DMS79 treated with DMSO at 0.1 percent for 48 hours (cell line): ENCODE results near the gene TMED8.
"Not testable (repeated sequence)": the region's sequence is repeated elsewhere in the genome, so short reads cannot be mapped to it uniquely, and the experiment has no call there.

Experiments
- DNase-seq: peaks from one replicate; lab custom pipeline; 2025; lab: John Stamatoyannopoulos, UW

Gene TMED8

GRCh38 chr14:77322250-77322902, 54.5 kb downstream of the TMED8 start:
- DNase-seq: no peak

- peak; percentile 94 for DNase-seq
These were observed 56.5 kb downstream of the TMED8 start, which contains the start of gene POMT2 for GRCh38 chr14:77320238-77320935. Gene POMT2, minus strand, starts transcription at chr14:77320883. Its CDS starts 202 bp downstream, at chr14:77320681.

DNA sequence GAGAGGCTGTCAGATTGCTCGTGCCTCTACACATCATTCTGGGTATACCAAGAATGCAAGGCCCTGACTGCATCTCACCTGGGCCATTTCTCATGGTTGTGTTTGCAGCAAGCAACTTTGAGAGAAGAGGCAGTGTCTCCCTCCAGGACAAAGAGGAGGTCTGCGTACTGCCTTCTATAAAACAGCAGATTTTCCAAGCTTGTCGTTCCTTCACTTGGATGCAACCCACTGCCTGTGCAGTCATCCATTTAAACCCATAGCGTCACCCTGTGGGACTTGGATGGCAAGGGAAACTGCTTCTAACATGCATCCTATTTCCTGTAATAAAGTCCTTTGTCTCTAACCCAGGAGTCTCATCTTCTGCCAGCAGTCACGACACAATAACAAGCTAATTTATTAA, 57.5 kb downstream of the TMED8 start:
- DNase-seq: peak; percentile 71

DNA sequence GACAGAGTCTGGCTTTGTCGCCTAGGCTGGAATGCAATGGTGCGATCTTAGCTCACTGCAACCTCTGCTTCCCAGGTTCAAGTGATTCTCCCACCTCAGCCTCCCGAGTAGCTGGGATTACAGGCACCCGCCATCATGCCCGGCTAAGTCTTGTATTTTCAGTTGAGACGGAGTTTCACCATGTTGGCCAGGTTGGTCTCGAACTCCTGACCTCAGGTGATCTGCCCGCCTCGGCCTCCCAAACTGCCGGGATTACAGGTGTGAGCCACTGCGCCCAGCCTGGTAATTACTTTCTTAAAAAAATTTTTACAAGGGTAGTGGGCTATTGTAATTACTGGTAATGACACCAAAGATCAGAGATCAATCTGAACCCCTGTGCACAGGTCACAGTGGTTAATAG, 58.1 kb downstream of the TMED8 start:
- DNase-seq: not testable (repeated sequence)

- no peak for DNase-seq
These were observed 58.8 kb downstream of the TMED8 start for GRCh38 chr14:77318006-77318553.

DNA sequence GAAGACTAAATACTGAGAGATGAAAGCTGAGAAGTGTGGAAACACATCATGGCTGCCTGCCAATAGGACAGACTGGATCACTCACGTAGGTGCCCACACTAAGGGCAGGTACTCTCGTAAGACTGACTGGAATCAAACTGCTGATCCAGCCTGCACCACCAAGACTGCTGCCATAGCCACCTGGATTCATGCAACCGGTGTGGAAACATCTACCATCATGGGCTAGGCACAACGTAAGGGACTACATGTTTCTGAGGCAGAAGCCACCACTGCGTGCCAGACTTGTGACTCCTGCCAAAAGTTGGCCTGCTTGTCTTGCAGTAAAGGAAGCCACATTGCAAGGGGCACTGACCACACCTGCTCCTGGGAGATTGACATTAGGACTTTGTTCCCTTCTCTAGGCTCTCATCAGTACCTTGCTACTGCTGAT, 60.0 kb downstream of the TMED8 start:
- DNase-seq: peak; percentile 85

GRCh38 chr14:77316195-77316505, 60.7 kb downstream of the TMED8 start:
- DNase-seq: no peak

DNA sequence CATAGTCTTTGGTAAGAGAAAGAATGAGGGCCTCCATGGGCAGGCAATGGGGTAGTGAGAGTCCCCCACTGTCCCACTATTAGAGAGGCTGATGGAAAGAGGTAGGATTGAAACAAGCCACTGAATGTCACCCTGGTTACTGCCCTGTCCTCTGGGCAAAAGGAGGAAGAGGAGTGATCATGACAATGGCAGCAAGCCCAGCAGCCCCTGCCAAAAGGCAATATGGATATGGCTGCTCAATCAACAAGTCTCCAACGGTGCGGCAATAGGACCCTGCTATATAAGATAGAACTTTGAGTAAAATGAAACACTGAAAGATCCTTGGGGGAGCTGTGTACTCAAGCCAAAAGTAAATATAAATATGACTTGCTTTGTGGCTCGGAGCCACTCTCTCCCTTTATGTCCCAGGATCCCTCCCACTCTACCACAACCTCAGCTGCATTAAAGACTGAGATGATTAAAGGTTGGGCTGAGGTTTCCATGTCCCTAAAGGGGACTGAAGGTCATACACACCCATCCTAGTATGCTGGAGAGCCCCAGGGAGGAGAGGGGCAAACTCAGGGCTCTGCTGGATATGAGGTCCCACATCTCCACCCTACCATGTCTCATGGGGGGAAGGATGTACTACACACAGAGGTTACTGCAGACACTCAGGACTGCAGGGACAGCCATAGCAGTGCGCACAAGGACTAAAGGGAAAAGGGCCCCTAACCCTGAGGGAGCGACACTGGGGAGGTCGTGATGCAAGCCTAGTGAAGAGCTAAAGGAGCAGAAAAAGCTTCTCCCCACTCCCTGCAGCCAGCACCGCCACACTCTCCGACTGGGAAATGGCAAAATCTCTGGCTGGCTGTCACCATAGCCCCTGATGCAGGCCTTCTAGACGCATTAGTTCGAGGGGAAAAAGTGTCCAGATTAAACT, 62.1 kb downstream of the TMED8 start:
- no peak for DNase-seq

DNA sequence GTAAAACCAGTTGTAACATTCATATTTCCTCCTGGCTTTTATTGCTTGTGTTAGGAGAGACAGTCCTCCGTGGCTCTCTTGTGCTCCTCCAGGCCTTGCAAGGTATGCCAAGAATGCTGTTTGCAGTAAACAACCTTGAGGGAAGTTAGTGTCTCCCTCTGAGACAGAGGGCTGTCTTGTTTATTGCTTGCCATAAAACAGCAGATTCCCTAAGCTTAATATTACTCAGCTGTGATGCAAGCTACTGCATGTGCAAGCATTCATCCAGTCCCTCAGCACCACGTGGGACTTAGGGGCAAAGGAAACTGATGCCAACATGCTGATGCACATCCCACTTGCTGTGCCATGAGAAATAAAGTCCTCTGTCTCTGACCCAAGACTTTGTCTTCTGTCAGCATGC, 62.9 kb downstream of the TMED8 start:
- DNase-seq: no peak

DNA sequence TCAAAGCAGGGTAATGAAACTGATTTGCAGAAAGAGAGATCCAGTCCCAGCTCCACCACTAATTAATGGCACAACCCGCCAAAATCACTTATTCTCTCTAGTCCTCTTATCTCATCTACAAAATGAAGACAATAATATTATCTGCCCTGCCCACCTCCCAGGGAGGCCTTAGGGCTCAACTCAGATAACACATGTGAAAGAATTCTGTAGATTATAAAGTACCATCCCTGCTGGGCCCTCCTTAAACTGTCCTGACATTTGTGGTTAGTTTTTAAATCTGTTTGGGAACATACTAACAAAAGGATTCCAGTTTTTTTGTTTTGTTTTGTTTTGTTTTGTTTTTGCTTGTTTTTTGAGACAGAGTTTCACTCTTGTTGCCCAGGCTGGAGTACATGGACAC, 63.5 kb downstream of the TMED8 start:
- DNase-seq: no peak

- no peak for DNase-seq
These were observed 65.7 kb downstream of the TMED8 start for GRCh38 chr14:77311217-77311616.

DNA sequence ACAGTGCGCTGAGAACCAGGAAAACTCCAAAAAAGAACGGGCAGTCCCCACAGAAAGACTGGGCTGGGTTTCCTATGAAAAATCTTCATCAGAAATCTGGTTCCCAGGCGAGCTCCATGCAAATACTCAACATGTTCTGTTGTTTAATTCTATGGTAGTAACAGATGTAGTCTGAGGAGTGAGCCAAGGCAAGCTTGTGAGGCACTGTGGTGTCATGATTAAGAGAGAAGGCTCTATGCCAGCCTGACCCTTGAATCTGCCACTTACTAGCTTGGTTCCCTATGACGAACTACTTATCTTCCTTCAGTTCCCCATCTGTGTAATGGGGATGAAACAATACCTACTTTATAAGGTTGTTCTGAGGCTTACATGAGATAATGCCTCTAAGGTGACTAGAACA, 66.9 kb downstream of the TMED8 start:
- no peak for DNase-seq

- DNase-seq: no peak
These were observed 67.8 kb downstream of the TMED8 start for GRCh38 chr14:77309131-77309530.

- no peak for DNase-seq
These were observed 69.9 kb downstream of the TMED8 start for GRCh38 chr14:77306851-77307496.

DNA sequence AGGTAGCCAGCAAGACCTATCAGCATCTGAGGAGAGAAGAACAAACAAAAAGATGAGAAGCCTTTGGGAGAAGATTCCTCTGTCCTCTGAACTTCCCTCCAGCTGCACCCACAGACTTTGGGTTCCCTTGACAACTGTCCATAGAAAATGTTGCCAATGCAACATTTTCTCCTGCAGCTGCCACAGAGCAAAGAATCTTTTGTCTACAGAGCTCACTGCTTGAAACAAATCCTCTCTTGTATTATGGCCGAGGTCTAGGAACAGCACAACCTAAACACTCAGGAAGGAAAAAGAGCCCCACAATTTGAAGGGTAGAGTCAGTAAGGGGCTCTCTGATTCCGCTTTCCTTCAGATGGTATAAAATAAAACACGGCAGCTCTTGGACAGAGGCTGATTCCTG, 70.5 kb downstream of the TMED8 start:
- no peak for DNase-seq

DNA sequence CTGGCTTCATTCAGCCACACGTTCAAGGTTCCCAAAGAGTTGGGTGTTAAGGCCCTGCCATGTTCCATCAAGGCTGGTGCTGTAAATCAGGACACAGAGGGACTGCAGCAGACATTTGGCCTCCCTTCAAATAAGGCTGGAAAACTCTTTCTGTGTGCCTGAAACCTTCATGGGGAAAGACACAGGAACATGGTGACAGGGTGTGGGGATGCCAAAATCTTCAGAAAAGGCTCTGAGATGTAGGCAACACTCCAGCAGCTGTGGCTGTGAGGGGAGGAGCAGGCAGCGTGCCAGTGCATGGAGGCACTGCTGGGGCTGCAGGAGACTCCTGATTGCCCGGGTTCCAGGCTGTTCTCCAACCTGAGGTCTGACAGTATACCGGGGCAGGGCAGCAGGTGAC, 71.2 kb downstream of the TMED8 start:
- DNase-seq: no peak

- peak; percentile 77 for DNase-seq
These were observed 73.3 kb downstream of the TMED8 start for GRCh38 chr14:77303417-77304156.

DNA sequence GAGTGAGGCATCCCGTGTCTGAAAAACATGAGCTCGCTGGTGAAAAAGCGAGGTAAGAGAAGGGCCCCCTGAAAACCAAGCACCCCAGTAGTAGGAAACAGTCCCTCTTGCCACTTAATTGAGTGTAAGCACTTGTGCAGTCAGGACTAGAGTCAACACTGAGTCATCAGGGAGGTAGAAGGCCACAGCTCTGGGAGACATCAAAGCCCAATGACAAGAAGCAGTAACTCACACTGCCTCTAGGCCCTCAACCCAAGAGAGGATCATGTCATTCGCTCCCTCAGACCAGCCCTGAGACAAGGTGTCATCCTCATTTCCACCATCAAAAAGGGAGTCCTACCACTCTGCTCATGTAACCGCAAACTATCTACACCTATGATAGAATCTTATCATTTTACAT, 74.0 kb downstream of the TMED8 start:
- no peak for DNase-seq

DNA sequence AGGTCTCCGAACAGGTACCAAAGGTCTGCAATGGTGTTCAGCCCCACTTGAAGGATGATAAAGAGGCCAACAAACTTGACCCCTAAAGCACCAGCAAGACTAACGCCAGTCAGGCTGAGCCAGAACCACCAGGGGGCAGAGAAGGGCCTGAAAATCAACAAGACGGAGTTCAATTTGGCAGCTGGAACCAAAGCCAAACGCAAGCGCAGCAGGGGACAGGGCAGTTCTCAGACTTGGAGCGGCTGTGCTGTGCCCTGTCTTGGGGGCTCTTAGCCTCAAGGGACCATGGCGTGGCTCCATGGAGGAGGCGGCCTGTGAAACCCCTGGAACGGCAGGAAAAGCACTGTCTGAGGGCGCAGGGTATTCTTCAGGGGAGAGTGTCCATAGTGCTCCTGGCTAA, 75.8 kb downstream of the TMED8 start:
- DNase-seq: peak; percentile 21

- DNase-seq: no peak
These were observed 77.1 kb downstream of the TMED8 start for GRCh38 chr14:77299771-77300170.

GRCh38 chr14:77296906-77297305, 80.0 kb downstream of the TMED8 start:
- DNase-seq: no peak
